HepG2 (cell line): ENCODE data around the gene ERICH6. TPM values are rescaled to one million over a fixed set of nuclear protein-coding genes. Genes with fewer than 3 reads are reported as not detected.

ENCODE experiments used
- HNF4A ChIP-seq: sonication (generic); formaldehyde crosslinking; IDR thresholded peaks from 2 replicates; pipeline ENCODE4 v1.4.0; 2020; ENCODE audit warnings: missing genetic modification reagents
- NFRKB ChIP-seq: fragments of 450-650 bp; IDR thresholded peaks from 2 replicates; pipeline ENCODE4 v1.6.1; 2017
- PHF5A ChIP-seq: IDR thresholded peaks from one replicate; pipeline ENCODE4 v1.6.1; 2018; ENCODE audit warnings: low read depth, missing genetic modification reagents; ENCODE audit not compliant: unreplicated experiment
- PHF8 ChIP-seq: sonication (generic); formaldehyde crosslinking; IDR thresholded peaks from 2 replicates; pipeline ENCODE4 v1.5.0; 2020; ENCODE audit warnings: missing genetic modification reagents
- POLR2A ChIP-seq, 2 experiments: IDR thresholded peaks; 2 replicates each; pipeline ENCODE4 v1.6.1; 2011; ENCODE audit warnings: low read depth in 2 of 2, low read length in 2 of 2, mild to moderate bottlenecking in 1 of 2, moderate library complexity in 1 of 2; ENCODE audit not compliant: insufficient read depth in 1 of 2
- SIN3A ChIP-seq: IDR thresholded peaks from 2 replicates; pipeline ENCODE4 v1.6.1; 2011; ENCODE audit warnings: low read depth, mild to moderate bottlenecking, control low read depth, low read length, borderline replicate concordance
- ZNF619 ChIP-seq: sonication (generic); formaldehyde crosslinking; IDR thresholded peaks from 2 replicates; pipeline ENCODE4 v1.4.0; 2020; ENCODE audit warnings: mild to moderate bottlenecking, missing genetic modification reagents
- polyA plus RNA-seq, 8 experiments: library from polyadenylated mRNA; depleted of rRNA in 3 of 8; stranded (reverse) in 7 of 8; unstranded in 1 of 8; fragments of >200 nt; fragmentation: Illumina TruSeq in 4 of 8; extraction: Trizol in 4 of 8; gene quantifications; 2 replicates each; pipeline versions ENCODE4 v1.2.1 to v1.2.3, GENCODE V29; 2011 to 2016; ENCODE audit warnings: low read depth in 4 of 8, missing spikeins in 1 of 8, mixed read lengths in 1 of 8; ENCODE audit not compliant: insufficient read depth in 1 of 8
- total RNA-seq, 5 experiments: library from RNA; depleted of rRNA; stranded (reverse); fragments of >200 nt; fragmentation: Illumina TruSeq; extraction: Trizol; gene quantifications; 2 replicates each; pipeline ENCODE4 v1.2.3, GENCODE V29; 2016; ENCODE audit warnings: low read depth in 1 of 5
- TF ChIP-seq, protein P1 (sequence below): sonication (generic); formaldehyde crosslinking; IDR thresholded peaks from 2 replicates; pipeline ENCODE4 v1.5.1; 2020; ENCODE audit warnings: mild to moderate bottlenecking, missing genetic modification reagents, moderate library complexity
- TF ChIP-seq, protein P2 (sequence below): sonication (generic); formaldehyde crosslinking; conservative IDR thresholded peaks from 2 replicates; pipeline ENCODE4 v1.8.1; 2023; ENCODE audit warnings: missing genetic modification reagents
- TF ChIP-seq, protein P3 (sequence below): sonication (generic); formaldehyde crosslinking; IDR thresholded peaks from 2 replicates; pipeline ENCODE4 v1.5.0; 2020; ENCODE audit warnings: missing genetic modification reagents

The ERICH6 gene
- total and polyA plus RNA-seq, 2 of the 13 experiments (the other 11 are each of a cell fraction or from before 2014, with no cell fraction given) = 0.03 TPM; not detected in 1

DNA sequence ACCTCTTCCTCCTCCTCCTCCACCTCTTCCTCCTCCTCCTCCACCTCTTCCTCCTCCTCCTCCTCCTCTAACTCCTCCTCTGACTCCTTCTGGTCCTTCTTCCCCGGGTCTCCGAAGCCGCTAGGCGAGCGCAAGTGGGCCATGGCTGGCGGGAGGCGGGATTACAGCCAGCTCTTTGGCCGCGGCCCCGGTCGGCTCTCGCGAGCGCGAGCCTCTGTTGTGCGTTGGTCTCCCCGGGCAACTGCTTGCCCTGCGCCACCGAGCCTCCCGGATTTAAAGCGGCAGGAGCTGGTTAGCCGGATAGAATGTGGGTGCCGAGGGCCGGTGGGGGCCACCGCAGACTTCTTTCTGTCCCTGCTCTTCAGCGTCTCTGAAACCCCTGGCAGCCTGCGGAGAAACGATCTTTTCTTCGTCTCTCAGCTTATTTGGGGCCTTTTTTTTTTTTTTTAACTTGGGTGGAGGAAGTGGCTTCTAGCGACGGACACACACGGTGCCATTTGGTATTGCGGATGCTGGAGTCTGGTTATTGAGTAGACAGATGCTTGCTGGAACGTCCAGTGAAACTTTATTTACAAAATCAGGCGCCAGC lies at the start of gene ERICH6 (continued):
- TF ChIP-seq, protein P1, sequence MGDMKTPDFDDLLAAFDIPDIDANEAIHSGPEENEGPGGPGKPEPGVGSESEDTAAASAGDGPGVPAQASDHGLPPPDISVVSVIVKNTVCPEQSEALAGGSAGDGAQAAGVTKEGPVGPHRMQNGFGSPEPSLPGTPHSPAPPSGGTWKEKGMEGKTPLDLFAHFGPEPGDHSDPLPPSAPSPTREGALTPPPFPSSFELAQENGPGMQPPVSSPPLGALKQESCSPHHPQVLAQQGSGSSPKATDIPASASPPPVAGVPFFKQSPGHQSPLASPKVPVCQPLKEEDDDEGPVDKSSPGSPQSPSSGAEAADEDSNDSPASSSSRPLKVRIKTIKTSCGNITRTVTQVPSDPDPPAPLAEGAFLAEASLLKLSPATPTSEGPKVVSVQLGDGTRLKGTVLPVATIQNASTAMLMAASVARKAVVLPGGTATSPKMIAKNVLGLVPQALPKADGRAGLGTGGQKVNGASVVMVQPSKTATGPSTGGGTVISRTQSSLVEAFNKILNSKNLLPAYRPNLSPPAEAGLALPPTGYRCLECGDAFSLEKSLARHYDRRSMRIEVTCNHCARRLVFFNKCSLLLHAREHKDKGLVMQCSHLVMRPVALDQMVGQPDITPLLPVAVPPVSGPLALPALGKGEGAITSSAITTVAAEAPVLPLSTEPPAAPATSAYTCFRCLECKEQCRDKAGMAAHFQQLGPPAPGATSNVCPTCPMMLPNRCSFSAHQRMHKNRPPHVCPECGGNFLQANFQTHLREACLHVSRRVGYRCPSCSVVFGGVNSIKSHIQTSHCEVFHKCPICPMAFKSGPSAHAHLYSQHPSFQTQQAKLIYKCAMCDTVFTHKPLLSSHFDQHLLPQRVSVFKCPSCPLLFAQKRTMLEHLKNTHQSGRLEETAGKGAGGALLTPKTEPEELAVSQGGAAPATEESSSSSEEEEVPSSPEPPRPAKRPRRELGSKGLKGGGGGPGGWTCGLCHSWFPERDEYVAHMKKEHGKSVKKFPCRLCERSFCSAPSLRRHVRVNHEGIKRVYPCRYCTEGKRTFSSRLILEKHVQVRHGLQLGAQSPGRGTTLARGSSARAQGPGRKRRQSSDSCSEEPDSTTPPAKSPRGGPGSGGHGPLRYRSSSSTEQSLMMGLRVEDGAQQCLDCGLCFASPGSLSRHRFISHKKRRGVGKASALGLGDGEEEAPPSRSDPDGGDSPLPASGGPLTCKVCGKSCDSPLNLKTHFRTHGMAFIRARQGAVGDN (CRISPR knock-in tag) = peak; percentile 88
- TF ChIP-seq NFRKB (no peak), PHF8 (CRISPR knock-in tag) (peak; percentile 54), SIN3A (peak; percentile 52; the same call in 1 of the 2 replicates), HNF4A (CRISPR knock-in tag) (no peak), PHF5A (CRISPR knock-in tag) (no peak), POLR2A (IDR thresholded peaks at IDR 0.05; ENCODE audit: insufficient read depth in 1 of 2, low read depth in 2 of 2, low read length in 2 of 2) (peak; percentile 48 to 55; a peak in 3 of 4 replicates), ZNF619 (CRISPR knock-in tag) (no peak)
- TF ChIP-seq, protein P2, sequence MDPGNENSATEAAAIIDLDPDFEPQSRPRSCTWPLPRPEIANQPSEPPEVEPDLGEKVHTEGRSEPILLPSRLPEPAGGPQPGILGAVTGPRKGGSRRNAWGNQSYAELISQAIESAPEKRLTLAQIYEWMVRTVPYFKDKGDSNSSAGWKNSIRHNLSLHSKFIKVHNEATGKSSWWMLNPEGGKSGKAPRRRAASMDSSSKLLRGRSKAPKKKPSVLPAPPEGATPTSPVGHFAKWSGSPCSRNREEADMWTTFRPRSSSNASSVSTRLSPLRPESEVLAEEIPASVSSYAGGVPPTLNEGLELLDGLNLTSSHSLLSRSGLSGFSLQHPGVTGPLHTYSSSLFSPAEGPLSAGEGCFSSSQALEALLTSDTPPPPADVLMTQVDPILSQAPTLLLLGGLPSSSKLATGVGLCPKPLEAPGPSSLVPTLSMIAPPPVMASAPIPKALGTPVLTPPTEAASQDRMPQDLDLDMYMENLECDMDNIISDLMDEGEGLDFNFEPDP = no peak
- TF ChIP-seq, protein P3, sequence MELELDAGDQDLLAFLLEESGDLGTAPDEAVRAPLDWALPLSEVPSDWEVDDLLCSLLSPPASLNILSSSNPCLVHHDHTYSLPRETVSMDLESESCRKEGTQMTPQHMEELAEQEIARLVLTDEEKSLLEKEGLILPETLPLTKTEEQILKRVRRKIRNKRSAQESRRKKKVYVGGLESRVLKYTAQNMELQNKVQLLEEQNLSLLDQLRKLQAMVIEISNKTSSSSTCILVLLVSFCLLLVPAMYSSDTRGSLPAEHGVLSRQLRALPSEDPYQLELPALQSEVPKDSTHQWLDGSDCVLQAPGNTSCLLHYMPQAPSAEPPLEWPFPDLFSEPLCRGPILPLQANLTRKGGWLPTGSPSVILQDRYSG (CRISPR knock-in tag) = no peak
